Measurements from ENCODE around the gene KLRF2.

Gene KLRF2

DNA sequence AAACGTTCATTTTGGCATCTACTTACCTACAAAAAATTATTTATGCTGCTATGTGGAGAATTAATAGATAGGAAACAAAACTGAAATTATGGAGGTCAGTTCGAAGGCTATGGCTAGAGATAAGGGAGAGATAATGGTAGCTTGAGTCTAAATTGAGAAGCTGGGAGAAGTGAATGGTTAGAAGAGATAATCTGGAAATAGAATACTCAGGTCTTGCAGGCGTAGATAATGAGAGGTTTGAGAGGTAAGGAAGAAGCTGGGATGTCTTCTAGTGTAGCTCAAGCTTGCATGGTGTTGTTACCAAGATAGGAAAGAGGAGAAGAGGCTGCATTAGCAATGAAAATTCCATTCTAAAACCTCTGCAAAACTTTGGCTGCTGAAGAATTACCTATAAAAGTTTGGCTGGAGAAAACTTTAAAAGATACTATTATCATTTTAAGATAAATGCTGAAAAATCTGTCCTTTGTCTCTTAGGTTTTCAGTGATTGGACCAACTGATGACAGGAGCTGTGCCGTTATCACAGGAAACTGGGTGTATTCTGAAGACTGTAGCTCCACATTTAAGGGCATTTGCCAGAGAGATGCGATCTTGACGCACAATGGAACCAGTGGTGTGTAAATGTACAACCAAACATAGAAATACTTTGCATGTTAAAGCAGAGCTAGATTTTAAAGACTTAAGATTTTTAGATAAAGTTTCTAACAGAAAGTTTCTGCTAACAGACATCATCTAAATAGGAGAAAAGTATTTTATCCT lies 14.1 kb downstream of the KLRF2 start:
- no peak for DNase-seq

DNA sequence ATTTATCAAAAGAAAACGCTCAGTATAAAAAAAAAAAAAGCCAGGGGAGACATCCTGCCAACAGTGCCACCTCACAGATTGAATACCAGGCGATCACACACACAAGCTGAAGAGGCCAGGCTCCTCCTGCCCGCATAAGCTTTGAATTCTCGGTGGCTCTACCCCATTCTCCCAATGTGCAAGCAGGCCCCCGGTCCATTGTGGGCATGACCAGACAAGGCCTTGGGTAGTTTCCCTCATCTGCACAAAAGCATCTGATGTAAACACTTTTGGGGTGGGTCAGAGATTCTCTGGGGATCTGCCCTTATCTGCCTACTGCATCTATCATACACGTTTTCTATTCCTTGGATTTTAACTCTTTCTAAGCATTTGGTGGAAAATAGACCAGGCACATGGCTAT lies 16.2 kb downstream of the KLRF2 start:
- no peak for DNase-seq

DNA sequence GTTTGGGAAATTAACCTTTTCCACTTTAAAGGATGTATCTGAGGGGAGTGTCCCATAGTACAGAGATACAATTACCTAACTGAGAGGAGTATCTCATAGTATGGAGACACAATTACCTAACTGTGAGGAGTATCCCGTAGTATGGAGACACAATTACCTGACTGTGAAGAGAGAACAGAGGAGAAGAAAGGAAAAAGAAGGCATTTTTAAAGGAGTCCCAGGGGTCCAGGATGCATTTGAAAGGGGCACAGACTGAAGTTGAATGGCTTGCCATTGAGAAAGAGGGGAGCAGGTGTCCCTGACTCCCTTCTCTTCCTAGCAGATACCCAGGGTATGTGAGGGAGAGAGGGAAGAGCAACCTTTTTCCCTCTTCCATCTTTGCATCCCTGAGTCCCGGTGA lies 17.9 kb downstream of the KLRF2 start:
- DNase-seq: no peak

DNA sequence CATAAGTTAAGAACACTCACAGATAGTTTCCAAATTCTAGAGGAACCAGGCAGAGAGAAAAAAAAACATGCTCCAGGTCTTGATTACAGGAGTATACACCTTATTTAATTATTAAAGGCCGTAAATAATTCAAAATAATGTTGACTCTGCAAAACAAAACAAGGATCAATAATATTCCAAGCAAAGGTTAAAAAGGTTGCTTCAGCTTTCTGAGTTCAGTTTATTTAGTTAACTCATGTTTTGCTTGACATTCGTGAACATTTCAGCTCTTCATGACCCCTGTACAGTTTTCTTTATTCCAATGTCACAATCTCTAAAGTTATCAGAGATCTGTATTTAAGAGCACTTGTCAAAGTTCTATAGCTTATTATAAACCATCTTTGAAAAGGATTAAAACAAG lies 19.6 kb downstream of the KLRF2 start:
- DNase-seq: no peak

DNA sequence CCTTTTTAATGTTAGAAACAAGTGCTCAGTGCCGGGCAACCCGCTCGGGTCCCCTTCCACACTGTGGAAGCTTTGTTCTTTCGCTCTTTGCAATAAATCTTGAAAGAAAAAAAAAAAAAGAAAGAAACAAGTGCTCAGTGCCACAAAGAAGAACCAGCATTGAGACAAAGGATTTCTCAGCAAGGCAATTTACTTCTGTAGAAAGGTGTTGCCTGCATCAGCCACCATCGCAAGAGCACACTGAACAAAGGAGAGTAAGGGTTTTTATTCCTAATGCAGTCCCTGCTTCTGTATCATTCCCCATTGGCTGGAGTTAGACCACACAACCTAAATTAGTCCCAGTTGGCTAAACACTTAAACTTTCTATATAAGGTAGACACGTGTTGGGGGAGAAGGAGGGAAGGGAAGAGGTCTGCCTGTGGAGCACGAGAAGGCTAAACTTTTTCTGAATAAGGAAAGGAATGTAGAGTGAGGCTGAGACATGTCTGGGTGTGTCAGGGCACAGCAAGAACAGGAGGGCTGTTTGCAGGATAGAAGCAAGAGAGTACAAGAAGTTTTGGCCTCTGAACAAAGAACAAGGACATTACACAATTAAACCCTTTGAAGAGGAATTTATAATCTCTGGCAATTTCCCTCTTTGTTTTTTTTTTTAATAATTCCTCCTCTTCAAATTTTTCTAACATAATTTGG lies 21.4 kb downstream of the KLRF2 start:
- DNase-seq: no peak

DNA sequence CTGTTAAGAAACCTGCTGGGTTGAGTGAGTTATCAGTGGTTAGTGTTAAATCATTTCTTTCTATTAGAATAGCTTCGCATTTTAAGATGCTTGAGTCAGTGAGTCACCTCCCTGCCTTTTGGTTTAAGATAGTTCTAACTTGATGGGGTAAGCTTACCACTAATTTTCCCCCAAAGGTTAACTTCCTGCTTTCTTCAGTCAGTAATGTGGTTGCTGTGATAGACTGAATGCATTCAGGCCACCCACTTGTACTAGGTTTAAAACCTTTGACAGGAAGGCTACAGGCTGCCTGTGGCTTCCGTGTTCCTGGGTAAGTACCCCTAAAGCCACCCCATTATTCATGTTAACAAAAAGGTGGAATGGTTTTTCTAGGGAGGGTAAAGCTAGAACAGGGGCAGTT lies 25.6 kb downstream of the KLRF2 start:
- no peak for DNase-seq

DNA sequence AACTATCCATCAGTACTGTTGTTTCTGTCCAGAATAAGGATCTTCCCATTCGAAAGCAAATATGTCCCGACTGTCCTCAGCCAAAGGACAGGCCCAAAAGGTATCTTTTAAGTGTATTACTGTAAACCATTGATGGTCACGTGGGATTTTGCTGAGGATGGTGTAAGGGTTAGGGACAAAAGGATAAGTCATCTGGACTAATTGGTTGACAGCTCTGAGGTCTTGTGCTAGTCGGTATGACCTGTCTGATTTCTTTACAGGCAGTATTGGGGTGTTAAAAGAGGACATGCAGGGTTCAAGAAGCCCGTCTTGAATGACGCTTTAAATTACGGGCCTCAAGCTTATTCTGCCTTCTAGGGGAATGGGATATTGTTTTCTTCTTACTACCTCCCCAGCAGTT lies 26.5 kb downstream of the KLRF2 start:
- no peak for DNase-seq

DNA sequence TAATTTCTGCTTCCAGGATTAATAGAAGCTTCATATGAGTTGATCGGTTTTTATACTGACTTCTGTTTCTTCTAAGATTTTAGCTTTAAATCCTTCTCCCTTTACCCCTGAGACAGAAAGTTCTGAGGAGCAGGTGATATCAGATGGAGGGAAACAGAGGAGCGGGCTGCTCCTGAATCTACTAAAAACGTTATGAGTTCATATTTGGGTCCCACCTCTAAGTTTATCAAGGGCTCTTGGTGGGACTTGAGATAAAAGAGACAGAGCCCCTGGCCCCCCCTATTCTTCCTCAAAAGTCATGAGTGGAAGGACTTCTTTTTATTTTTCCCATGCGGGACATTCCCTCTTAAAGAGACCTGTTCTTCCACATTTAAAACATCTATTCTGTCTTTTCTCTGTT lies 27.1 kb downstream of the KLRF2 start:
- DNase-seq: no peak

DNA sequence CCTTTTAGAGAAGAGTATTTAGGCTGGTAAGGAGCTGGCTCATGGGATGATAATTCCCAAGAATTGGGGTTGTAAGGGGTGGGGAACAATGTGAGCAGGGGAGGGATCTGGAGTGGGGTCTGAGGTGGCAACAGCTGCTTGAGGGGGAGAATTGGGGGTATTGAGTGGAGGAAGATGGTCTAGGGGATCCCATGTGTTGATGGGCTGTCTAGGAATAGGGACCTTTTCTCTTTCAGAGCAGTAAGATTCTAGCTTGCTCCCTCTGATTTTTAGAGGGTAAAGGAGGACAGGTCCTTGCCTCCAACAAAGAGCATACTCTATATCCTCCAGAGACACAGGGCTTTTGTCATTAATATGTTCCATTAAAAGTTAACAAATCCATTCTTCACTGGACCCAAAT lies 28.4 kb downstream of the KLRF2 start:
- no peak for DNase-seq

DNA sequence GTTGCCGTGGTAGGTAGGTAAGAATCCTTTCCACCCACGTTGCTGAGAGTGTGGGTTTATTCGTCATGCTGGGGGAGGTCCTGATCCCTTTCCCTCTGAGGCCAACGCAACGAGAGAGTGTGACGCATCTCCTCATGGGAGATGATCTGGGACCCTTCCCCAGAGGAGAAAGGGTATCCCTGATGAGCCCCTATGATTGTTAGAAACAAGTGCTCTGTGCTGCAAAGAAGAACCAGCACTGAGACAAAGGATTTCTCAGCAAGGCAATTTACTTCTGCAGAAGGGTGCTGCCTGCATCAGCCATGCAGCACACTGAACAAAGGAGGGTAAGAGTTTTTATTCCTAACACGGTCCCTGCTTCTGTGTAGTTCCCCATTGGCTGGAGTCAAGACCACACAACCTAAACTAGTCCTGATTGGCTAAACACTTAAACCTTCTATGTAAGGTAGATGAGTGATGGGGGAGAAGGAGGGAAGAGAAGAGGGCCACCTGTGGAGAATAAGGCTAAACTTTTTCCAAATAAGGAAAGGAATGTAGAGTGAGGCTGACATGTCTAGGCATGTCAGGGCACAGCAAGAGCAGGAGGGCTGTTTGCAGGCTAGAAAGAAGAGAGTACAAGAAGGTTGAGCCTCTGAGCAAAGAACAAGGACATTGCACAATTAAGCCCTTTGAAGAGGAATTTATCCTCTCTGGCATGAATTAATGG lies 29.6 kb downstream of the KLRF2 start:
- no peak for DNase-seq

DNA sequence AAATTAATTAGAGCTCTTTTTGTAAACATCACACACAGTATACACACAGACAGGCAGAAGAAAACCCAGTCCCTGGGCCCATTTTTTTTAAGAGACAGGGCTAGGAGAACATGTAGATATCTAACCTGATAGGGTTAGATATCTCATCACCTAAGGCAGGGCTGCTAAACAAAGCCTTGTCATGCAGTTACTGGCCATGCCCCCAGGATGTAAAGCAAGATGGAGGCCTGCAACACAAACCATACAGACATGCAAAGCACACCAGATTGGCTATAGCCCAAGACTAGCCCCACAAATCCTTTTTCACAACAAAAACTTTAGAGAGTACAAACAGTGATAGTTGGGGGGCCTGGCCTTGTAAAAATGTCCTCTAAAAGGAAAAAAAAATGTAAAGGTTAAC lies 30.4 kb downstream of the KLRF2 start:
- no peak for DNase-seq

DNA sequence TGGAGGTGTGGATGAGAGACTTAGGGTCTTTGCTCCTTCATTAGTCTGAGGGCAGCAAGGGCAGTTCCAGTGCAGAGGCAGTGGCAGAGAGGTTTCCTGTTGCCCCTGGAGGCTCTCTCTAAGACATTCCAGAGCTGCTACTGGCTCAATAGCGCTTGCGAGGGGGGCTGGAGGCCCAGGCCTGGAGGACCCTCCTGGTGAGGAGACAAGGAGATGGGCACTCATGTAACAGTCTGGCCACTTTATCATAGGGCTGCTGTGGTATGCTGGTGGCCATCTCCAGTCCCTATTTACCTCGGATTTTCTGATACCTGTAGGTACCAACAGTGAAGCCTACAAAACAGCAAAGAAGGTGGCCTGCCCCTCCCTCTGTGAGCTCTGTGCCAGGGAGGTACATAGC lies 38.2 kb downstream of the KLRF2 start:
- DNase-seq: no peak

DNA sequence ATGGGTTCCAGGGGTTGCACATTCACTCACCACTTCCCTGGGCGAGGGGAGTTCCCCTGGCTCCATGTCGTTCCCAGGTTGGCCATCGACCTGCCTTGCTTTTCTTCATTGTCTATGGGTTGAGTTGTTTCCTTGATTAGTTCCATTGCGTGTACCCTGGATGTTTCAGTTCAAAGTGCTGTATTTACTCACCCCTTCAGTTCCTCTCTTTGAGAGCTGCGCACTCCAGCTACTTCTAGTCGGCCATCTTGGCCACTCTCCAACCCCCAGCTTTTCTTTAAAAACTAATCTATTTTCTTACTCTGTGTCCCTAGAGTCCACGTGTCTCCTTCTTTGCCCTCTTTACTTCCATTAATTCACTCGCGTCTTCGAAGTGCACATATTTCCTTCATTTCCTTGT lies 39.2 kb downstream of the KLRF2 start:
- DNase-seq: no peak

DNA sequence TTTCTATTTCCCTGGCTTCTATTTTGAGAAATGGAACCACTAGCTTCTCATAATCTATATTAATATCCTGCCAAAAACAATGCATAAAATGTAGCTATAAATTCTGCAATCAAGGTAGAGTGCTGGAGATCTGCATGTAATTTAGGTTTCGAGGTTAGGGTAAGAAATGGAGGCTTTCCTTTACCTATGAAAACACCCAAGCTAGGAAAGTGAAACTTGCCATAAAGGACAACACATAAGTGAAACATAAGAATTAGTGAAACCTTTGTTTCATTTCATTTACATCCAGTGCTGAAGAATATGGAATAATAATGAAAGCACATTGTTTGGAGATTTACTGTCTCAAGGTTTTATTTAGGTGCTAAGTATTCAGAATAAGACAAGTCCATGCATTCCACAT lies 41.1 kb downstream of the KLRF2 start:
- no peak for DNase-seq

DNA sequence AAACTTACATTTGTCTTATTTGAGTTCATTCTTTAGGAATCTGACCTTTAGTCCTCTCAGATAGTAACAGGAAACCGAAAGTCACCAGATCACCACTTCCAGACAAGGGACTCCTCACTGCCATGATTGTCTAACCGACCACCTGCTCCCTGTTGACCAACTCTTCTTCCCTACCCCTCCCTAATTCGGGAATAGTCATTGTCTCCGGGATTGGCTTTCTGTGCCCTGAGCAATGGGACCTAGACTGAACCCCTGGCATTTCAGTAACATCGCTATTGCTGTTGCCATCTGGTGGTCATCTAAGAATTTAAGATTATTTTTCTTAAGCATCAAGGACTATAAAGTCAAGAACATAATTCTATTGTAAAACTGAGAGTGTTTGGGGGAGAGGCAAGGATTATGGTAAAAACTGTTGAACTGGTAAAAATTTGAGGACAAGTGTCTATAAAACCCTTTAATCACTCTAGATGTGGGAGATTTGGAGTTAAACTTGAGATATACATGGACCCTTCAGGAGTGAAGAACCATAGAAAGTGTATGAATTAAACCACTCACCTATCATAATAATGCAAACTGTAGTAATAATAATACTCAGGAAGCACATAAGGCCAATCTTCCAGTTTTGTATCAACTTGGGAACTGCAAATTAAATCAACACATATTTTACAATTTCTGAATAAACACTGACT lies 44.6 kb downstream of the KLRF2 start:
- peak; percentile 73 for DNase-seq

DNA sequence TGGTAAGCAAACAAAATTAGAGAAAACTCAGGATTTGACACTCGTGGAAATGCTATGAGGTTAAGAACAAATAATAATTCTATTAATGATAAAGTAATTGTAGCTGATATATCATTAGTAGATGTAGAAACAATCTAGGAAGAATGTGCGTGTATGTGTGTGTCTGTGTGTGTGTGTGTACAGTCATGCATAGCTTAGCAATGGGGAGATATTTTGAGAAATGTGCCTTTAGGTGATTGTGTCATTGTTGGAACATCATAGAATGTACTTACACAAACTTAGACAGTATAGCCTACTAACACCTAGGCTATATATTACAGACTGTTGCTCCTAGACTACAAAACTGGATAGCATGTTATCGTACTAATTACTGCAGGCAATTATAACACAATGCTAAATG lies 45.6 kb downstream of the KLRF2 start:
- DNase-seq: no peak

DNA sequence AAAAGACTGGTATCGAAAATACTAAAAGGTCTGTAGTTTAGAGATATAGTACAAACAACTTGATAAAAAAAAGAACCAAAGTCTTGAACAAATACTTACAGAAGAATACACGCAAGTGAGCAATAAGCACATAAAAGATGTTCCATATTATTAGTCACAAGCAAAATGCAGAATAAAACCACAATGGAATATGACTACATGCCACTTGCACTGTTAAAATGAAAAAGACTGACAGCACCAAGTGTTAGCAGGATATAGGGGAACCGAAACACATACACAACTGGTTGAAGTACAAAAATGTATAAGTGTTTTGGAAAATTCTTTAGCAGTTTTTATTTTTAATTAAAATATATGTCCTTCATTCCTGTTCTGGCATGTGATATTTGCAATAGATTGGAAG lies 47.3 kb downstream of the KLRF2 start:
- DNase-seq: no peak

DNA sequence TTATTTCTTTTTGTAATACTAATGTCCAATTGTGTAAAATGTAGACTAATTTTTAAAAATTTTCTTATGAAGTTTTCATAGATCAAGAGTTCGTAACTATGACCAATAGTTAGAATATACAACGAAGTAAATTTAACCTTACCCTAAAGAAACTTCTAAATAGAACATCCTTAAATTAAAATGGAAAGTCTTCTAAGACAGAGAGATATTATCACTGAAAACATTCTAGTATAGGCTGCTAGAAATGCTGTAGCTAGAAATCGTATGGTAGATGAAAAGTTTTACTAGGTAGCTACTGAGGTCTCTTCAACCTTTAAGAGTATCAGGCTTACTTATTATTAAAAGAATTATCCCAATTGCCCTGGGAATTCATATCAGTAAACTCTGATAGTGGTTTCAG lies 50.0 kb downstream of the KLRF2 start:
- no peak for DNase-seq

DNA sequence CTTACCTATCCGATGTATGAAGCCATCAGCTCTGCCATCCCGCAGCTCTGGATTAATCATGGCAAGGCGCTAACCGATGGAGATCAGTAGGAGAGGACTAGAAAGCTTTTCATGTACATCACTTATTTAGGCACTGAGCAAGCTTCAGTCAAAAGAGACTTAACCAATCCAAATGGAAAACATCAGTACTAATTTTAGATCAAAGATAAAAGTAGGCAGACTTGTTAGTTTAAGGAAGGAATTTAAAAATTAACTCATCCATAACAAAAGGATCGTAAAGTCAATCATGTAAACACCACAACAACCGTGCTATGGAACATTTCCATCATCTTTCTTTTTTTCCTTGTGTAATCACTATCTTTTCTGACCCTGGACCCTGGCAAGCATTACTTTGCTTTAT lies 51.0 kb downstream of the KLRF2 start, which contains the start of gene CLEC2A:
Gene CLEC2A (minus strand): TSS at position 101 of the 400 bp plus-strand sequence. CDS start 41 bp downstream, at position 60.
- DNase-seq: no peak

DNA sequence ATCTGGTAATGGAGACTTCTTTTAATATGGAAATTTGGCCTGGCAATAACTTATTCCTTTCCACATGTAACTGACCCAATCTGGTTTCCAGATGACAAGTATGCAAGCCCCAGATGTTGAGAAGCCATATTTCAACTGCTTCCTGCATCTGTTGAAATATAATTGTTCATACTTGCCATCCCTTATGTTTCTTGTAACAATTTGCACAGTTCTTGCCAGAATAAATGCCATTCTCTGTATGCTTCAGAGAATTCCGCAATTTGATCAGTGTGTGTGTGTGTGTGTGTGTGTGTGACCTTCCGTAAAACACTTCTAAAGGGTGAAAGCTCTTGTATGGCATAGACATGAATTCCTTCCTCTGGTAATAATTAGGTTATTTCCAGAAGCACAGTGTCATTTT lies 52.7 kb downstream of the KLRF2 start:
- no peak for DNase-seq

DNA sequence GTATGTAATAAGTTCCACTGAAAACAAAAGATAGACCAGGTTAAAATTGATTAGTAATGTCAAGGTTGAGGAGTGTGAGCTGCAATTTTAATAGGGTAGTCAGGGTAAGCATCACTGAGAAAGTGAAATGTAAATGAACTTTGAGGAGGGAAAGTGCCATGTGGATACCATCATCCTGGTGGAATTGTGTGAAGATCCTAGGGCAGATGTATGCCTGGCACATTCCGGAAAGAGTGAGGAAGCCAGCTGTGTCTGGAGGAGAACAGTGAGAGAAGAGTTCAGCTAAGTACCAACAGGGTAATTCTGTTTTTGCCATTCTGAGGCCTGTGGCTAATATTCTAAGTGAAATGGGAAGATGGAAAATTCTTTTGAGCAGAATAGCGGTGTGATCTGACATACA lies 53.7 kb downstream of the KLRF2 start:
- no peak for DNase-seq

DNA sequence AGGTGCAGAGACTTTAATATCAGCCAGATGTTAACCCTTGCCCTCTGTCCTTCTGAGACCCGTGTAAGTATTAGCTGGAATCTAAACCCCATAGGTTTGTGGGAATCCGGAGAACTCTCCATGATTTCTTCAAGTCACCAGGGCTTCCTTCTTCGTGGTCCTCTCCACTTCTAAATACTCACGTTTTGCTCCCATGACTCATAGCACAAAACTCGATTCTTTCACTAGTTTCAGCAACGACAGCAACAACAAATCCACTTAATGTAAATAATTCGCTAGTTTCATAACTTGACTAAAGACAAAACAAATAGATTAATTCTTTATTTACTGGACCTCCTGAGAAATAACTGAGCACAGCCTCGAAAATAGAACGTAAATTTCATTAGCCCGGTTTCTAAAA lies 55.3 kb downstream of the KLRF2 start:
- no peak for DNase-seq

DNA sequence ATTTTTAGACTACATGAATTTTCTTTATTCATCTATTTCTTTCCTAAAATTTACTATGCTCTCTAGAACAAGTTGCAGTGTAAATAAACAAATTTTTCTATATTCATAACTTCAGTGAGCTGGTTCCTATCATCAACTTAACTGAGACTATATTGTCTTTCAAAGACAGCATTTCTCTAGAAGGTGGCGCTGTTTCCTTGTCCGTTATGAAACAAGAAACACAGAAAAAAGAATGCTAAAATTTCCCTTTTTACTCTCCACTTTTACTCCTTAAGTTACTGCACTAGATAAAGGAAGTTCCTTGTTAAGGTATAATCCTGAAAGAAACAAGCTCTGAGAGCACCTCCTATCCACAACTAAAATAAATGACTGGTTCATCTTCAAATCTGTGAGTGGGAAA lies 59.1 kb downstream of the KLRF2 start:
- DNase-seq: no peak

DNA sequence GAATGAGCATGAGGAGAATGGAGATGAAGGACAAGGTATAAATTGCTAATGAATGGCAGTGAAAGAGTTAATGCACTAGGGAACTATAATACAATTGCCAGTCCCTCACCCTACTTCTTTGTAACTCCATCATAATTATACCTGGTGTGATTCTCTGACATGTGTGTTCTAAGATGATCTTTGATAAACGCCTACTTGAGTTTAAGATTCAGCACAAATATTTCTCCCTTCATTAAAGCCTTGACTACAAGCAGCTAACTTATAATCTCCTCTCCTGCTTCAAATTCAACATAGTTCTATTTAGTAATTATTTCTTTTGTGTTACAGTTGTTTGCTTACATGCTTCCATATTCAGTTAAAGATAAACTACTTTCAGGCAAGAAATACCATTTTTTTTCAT lies 60.5 kb downstream of the KLRF2 start:
- no peak for DNase-seq

All from NCI-H82 (cell line).